ENCODE results near the gene AP1M1.

DNA sequence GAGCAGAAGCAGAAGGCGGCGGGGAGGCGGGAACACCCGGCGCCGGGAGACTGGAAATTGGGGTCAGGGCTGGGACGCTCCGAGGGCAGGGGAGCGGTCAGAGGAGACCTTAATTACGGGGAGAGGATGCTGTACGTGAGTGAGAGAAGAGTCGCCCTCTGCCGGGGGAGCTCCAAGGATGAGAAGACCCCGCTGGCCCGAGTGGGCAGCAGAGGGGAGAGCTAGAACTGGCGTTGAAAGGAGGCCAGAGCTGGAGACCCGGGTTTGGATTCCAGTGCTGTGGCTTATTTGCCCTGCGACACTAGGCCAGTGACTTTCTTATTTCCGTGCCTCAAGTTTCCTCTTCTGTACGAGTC, 12.0 kb upstream of the AP1M1 start:
- TF ChIP-seq TCF7L2 (IDR thresholded peaks at IDR 0.05; ENCODE audit: low read depth, low read length) (no peak), POLR2AphosphoS5 (IDR thresholded peaks at IDR 0.05; ENCODE audit: low read depth, low read length) (no peak)
- TF ChIP-seq, protein P1, sequence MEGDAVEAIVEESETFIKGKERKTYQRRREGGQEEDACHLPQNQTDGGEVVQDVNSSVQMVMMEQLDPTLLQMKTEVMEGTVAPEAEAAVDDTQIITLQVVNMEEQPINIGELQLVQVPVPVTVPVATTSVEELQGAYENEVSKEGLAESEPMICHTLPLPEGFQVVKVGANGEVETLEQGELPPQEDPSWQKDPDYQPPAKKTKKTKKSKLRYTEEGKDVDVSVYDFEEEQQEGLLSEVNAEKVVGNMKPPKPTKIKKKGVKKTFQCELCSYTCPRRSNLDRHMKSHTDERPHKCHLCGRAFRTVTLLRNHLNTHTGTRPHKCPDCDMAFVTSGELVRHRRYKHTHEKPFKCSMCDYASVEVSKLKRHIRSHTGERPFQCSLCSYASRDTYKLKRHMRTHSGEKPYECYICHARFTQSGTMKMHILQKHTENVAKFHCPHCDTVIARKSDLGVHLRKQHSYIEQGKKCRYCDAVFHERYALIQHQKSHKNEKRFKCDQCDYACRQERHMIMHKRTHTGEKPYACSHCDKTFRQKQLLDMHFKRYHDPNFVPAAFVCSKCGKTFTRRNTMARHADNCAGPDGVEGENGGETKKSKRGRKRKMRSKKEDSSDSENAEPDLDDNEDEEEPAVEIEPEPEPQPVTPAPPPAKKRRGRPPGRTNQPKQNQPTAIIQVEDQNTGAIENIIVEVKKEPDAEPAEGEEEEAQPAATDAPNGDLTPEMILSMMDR (IDR thresholded peaks at IDR 0.05): no peak; the same call in 1 of the 2 replicates

Data from Panc1 (cell line).